Hindlimb muscle (tissue), 1 donor: ENCODE measurements around the gene NAPG. TPM values are rescaled to one million over a fixed set of nuclear protein-coding genes. Genes with fewer than 3 reads are reported as not detected.
"Not testable (repeated sequence)": the region's sequence is repeated elsewhere in the genome, so short reads cannot be mapped to it uniquely, and the experiment has no call there.

Experiments used
- DNase-seq: peaks from one replicate; pipeline ENCODE4 v3.0.0-alpha.2; 2013
- polyA plus RNA-seq: library from polyadenylated mRNA; unstranded; fragments of 120-200 nt; gene quantifications from one replicate; pipeline ENCODE4 v1.2.1, GENCODE V29; 2013; ENCODE audit not compliant: insufficient read length

Gene NAPG
- polyA plus RNA-seq, 1 donor: 15.2 TPM

DNA sequence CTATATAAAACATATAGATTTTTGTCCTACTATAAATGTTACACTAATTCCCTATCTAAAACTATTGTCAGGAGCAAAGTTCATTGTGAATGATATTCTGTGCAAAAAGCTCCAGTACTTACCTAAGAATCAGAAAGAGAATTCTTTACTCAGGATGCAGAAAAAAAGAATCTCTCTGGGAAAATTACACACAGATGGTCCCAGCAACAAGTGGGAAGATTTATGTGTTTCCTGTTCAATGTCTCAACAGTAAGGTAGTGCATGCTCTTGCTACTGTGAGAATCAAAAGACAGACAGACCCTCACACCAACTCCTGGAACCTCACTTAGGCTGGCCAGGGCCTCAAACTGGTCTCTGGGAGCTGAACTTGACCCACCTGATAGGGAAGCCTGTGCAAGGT lies 11.2 kb upstream of the NAPG start:
- no peak for DNase-seq

DNA sequence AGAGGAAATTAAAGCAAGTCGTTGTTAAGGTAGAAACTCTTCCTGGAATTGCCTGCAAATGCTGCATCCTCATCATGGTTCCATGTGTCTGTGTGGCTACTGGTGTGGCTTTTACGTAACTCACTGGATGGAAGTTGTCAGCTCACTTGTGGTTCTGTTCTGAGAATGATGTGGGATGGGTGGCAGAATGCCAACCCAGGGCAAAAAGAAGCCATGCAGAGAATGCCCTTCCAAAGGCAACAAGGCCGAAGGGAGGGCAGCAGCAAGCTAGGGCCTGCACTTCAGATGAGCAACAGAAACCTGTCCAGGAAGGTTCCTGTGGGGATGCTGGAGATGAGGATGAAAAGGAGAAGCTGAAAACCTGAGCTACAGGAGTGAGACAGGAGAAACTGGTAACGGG lies 10.4 kb upstream of the NAPG start:
- DNase-seq: no peak

DNA sequence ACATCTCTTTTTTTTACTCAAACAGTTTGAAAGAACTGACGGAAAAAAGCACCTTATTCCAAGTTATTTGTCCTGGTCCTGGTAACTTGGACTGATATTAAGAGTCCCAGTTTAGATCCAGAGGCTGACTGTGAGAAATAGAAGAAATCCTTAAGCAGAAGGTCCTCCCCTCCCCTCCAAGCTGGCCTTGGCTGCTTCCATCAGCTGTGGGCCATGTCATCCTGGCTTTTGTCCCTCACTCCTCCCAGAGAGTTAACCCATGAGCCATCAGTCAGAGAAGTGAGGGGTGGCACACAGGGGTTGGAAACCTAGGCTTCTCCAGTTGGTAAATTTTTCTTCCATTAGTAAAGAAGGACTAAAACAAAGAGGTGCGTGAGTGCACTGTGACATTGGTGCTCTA lies 9.7 kb upstream of the NAPG start:
- DNase-seq: no peak

DNA sequence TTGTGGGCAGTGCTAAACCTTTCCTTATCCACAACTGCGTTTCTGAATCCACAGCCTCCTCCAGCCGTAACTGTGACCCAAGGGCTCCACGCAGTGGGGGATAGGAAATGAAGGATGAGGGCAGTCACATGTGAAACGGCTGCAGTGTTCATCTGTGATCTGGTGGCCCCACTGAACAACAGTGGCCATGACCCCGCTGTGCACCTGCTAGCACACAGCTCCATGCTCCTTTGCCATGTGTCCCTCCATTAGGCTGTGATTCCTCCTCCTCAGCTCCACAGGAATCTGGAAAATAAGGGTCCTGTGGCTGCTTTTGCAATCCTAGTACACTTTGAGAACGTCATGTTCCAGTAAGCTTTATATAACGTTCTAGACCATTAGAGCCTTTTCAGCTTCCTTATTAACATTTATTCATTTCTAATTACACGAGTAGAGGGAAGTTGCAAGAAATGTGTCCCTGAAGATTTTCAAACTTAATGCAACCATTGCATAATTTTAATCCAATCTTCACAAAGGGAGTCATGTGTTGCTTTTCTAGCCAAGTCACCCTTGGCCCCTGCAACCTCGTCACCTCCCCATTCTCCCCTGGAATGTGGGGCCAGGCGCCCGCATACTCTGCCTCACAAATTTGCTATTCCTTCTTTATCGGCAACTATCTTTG lies 7.1 kb upstream of the NAPG start:
- peak; percentile 67 for DNase-seq

GRCh38 chr18:10519366-10519765 lies 6.5 kb upstream of the NAPG start:
- no peak for DNase-seq

DNA sequence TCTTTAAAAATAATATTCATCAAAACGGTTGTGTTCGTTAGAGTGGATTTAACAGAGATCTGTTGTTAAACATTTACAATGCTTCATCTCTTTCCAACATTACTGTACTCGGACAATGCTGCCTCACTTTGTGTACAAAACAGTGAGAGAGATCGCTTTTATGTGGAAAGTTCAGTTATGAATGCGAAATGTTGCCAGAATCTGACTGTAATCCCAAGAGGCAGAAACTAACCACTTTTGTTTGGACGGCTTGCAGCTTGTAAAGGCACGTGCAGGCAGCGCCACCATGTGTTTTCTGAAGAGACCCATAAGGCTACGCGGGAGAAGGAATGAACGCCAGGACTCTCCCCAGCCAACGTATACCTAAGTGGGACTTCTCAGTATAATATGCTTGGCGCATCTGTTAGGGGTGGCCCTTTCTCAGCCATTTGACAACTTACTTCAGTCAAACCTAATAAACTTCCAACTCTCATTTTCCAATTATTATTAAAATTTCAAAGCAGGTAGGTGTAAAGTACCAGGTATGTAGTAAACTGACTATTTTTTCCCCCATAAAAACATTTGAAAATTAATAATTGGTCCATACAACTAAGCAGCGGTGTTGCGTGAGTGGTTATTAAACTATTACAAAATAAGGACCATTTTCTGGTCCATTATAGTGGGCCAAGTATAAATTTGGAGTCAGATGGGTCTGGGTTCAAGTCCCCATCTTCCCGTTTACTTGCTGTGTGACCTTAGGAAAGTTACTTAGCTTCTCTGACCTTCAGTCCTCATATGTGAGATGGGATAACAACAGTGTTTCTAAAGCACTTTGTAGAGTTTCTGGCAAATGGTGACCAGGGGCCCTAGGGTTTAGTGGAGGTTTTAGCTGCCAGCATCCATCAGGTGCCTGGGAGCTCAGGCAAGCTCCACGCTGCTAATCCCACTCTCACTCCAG lies 5.6 kb upstream of the NAPG start:
- peak; percentile 91 for DNase-seq

- no peak for DNase-seq
These were observed 4.3 kb upstream of the NAPG start for GRCh38 chr18:10521566-10521965.

DNA sequence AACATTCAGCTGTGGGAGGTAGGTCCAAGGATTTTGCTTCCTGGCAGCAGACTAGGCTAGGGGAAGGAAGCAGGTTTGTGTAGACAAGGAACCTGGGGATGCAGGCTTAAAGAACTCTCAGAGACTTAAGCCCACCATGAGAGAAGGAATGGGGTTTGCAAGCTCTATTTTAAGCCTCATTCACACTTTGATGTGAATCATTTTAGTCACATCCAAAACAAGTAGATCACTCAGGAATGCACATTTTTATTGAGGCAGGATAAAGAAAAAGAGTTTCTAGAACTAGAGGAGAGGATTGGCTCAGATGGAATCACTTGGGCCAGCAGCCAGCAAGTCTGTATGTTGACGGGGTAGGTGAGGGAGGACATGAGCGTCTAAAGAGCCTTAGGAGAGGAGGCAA lies 3.3 kb upstream of the NAPG start:
- DNase-seq: no peak

- no peak for DNase-seq
These were observed 2.3 kb upstream of the NAPG start for GRCh38 chr18:10523544-10523943.

- no peak for DNase-seq
These were observed 1.1 kb upstream of the NAPG start for GRCh38 chr18:10524507-10525370.

GRCh38 chr18:10525371-10525691 lies 496 bp upstream of the NAPG start:
- no peak for DNase-seq

- no peak for DNase-seq
These were observed 728 bp downstream of the NAPG start for GRCh38 chr18:10526561-10526949.

GRCh38 chr18:10528439-10528838 lies 2.6 kb downstream of the NAPG start:
- no peak for DNase-seq

GRCh38 chr18:10530002-10530401 lies 4.2 kb downstream of the NAPG start:
- DNase-seq: no peak

- DNase-seq: no peak
These were observed 5.0 kb downstream of the NAPG start for GRCh38 chr18:10530852-10531251.

GRCh38 chr18:10533111-10533510 lies 7.3 kb downstream of the NAPG start:
- DNase-seq: no peak

DNA sequence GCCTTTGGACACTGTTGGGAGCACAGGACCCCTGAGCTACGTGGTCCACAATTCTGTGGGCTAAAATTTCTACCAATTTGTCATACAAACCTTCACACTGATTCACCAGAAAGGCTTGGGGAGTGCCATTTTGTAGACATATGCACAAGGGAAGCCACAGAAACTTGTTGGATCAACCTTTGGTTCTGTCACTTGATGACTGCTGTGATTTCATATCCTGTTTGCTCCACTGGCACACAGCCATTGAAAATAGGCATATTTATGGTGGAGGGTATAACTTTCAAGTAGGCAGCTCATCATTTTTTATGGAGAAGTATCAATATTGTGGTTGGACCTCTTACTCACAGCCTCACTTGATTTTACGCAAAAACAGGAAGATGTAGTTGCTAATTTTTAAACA lies 10.5 kb downstream of the NAPG start:
- no peak for DNase-seq

GRCh38 chr18:10537765-10538164 lies 11.9 kb downstream of the NAPG start:
- DNase-seq: no peak

DNA sequence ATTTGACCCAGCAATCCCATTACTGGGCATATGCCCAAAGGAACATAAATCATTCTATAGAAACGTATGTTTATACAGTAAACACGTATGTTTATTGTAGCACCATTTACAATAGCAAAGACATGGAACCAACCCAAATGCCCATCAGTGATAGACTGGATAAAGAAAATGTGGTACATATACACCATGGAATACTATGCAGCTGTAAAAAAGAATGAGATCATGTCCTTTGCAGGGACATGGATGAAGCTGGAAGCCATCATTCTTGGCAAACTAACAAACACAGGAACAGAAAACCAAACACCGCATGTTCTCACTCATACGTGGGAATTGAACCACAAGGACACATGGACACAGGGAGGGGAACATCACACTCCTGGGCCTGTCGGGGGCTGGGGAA lies 13.3 kb downstream of the NAPG start:
- DNase-seq: not testable (repeated sequence)

DNA sequence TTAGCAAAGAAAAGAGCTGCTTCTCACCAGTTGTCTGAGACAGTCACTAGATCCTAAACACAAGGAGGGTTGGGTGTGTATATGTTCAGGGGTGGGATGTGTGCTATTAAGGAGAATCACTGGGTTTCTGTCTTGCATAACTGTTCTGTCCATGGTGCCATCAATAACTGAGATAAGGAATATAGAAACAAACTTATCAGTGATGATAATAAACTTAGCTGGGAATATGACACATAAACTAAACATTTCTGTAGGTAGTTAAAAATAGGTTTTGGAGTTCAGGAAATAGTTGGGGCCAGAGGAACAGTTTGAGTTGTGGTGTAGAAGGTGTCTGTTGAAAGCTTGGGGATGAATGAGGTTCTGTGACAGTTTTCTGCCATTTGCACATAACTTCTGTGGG lies 17.4 kb downstream of the NAPG start:
- DNase-seq: no peak

GRCh38 chr18:10544093-10544748 lies 18.4 kb downstream of the NAPG start:
- no peak for DNase-seq

GRCh38 chr18:10546557-10547300 lies 20.9 kb downstream of the NAPG start:
- no peak for DNase-seq
